Activated naive CD4-positive, alpha-beta T cell treated with anti-CD3 and anti-CD28 coated beads, Interleukin-2, amount 50 U/mL, for 16 hours (primary cell): ENCODE results near the gene MAT1A.
"Not testable (repeated sequence)": the region's sequence is repeated elsewhere in the genome, so short reads cannot be mapped to it uniquely, and the experiment has no call there.

Experiments used
- DNase-seq: peaks from one replicate; pipeline ENCODE4 v3.0.0-alpha.2; 2020

The MAT1A gene

GRCh38 chr10:80289451-80290287 lies at the start of gene MAT1A:
Gene MAT1A, minus strand, starts transcription at chr10:80289658. Its CDS starts 235 bp downstream, at chr10:80289423.
- DNase-seq = no peak

DNA sequence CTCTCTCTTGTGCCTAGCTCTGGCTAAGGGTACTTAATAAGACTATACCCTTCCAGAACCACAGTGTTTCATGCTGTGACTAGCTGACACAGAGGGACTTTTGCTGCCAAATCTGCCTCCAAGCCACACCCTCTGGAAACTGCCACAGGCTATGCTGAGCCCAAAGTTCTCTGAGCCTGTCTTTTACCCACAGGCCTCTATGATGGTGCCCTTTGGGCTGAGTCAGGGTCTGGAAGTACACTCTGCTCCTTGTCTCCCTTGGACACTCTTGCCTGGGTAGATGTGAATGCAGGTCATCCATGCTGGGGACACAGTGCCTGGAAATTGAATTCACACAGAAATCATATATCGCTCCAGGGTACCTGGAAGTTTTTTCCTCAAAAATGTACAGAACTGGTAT lies 44.5 kb upstream of the MAT1A start:
- no peak for DNase-seq

DNA sequence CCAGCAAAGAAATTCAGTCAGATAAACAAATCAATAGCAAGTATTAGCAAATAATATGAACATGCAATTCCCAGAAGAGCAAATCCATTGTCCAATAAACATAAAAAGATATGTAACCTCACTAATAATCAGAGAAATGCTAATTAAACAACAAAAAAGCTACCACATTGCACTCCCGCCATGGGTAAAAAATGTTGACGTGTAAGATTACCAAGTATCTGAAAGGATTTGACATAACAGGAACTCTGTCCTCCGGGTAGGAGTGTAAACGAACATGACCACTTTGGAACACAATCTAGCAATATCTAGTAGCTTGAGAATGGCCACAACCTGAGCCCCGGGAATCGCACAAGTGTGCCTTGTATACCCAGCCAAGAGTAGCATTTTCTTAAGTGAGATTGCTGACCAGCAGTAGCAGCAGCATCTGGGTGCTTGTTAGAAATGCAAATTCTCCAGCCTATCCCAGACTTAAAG lies 35.5 kb upstream of the MAT1A start:
- no peak for DNase-seq

DNA sequence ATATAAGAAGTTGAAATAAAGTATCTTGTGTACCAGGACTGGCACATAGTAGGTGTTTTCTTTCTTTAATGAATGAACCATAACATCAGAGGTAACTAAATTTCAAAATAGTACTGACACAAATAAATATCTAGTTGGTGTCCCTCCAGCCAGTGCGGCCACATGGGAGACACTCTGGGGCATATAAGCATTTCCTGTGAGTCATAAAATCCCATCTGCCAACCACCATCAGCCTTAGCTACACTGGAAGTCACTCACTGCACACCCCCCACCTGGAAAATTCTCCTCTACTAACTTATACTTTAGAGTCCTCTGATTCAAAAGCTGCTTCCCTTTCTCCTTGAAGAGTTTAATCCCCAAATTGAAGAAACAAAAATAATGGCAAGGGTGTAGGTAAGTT lies 34.6 kb upstream of the MAT1A start:
- DNase-seq = no peak

GRCh38 chr10:80323311-80323710 lies 33.9 kb upstream of the MAT1A start:
- no peak for DNase-seq

DNA sequence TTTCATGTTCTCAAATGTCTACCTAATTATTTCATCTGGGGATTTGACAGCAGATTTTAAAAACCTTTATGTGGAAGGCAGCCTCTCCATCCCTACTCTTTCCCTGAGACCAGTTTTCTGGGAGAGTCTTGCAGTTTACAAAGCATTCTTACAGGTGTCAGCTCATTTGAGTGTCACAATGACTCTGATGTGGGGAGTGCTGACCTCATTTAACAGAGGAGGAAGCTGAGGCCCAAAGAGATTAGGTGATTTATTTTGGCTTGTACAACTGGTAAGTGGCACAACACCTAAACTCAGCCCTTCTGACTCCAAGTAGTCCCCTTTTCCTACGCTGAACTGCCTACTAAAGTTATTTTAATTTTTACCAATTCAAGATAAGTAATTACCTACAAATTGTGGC lies 33.3 kb upstream of the MAT1A start:
- DNase-seq = no peak

GRCh38 chr10:80322158-80322557 lies 32.7 kb upstream of the MAT1A start:
- no peak for DNase-seq

DNA sequence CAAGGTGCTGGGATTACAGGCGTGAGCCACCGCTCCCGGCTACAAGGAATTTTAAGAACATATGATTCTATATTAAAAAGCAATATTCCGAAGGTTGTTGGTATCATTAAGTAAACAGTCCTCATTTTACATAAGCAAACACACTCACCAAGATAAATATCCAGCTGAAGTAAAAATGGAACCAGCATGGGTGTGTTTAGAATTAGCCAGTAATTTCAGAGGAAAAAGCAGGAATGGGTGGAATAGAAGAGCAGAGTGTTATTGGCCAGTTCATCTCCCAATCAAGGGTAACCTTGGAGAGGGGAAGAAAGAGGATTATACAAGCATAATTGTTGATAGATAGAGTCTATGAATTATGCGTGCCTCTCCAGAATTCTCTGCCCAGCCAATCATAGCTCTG lies 31.7 kb upstream of the MAT1A start:
- no peak for DNase-seq

DNA sequence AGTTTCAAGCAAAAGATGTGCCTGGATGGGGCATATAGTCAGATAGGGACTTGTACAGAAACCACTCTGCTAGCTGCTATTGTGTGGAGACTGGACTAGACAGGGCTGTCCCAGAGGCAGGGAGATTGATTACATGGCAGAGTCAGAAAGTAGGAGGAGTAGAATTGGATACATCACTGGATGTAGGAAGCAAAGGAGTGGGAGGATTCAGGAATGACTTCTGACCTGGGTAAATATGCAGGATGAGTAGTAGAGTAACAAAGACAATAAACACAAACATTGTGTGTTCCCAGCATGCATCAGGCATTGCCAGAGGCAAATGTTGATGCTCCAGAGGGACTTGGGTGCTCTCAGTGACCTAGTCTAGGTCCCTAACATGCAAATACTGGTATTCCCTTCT lies 30.9 kb upstream of the MAT1A start:
- no peak for DNase-seq

GRCh38 chr10:80319725-80320290 lies 30.4 kb upstream of the MAT1A start:
- no peak for DNase-seq

- no peak for DNase-seq
These were observed 29.9 kb upstream of the MAT1A start for GRCh38 chr10:80319318-80319717.

- no peak for DNase-seq
These were observed 29.3 kb upstream of the MAT1A start for GRCh38 chr10:80318742-80319141.

GRCh38 chr10:80315391-80315790 lies 25.9 kb upstream of the MAT1A start:
- DNase-seq = no peak

DNA sequence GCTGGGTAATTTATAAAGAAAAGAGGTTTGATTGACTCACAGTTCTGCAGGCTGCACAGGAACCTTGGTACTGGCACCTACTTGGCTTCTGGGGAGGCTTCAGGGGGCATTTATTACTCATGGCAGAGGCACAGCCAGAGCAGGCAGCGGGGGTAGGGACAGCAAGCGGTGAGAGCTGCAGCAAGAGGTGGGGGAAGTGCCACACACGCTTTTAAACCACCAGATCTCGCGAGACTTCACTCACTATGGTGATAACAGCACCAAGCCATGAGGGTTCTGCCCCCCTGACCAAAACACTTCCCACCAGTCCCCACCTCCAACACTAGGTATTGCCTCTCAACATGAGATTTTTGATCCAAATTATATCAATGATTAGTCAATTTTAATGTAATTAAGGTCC lies 24.1 kb upstream of the MAT1A start:
- DNase-seq = no peak

GRCh38 chr10:80305989-80306388 lies 16.5 kb upstream of the MAT1A start:
- not testable (repeated sequence) for DNase-seq

DNA sequence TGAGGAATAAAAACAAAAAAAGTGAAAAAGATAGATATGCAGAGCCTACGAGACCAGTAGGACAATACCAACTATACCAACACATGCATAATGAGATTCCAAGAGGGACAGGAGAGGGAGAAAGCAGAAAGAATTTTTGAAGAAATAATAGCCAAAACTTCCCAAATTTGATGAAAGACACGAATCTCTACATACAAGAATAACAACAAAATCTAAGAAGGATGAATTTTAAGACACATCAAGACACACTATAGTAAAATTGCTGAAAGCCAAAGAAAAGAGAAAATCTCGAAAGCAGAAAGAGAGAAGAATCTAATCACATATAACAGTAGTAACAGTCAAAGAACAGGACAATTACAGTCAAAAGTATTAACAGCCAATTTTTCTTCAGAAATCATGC lies 7.5 kb upstream of the MAT1A start:
- DNase-seq = no peak

DNA sequence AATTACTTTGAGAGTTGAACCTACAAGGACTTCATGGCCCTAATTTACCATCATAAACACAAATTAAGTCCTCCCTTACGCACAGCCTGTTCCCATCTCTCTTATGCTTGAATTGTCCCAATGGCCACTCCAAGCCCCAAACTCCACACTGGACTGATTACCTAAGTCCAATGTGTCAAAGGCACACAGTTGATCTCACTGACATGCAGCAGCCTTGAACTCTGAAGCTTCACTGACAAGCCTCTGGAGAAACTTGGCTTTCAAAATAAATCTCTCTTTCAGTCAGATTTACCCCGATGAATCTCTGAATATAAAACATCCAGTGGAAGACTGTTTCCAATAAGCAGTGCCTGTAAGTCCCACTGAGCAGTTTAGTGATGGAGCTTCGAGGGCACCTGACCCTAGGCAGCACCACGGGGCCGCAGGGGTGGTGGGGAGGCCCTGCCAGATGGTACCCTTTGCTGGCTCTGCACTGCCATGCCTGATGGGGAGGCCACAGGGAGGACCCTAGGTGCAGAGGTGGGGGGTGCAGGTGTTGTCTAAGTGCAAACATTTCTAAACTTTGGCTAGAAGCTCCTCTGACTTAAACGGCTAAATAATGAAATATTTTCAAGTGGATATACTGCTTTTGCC lies 3.3 kb upstream of the MAT1A start:
- DNase-seq = no peak

DNA sequence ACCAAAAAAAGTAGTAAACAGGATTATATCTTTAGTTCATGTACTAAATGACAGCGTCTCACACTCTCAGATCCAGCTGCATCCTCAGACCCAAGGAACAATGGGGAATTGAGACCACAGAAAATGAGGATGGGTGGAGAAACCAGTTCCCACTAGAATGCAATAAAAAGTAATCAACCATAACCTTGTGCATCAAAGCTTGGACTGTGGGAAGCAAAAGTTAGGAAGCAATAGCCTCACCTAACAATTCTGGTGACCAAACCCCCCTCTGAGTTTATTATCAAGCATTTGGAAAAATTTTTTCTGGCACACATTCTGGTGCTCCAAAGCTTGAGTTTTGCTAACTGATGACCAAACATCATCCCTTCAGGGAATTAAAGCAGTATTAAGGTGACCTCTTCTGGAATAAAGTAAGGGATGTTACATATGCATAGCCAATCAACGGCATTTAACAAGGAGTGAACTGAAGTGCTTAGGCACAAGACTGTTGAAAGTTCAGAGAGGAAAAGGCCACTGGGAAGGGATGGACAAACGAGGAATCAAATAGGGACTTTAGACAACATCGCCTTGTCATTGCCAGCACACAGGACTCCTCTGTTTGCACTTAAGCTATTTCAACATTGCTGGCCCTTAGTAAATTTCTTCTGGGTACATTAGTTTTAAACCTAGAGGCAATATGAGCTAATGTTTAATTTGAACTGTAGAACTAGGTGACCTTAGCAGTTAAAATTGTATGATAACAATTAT lies 1.2 kb upstream of the MAT1A start:
- no peak for DNase-seq

DNA sequence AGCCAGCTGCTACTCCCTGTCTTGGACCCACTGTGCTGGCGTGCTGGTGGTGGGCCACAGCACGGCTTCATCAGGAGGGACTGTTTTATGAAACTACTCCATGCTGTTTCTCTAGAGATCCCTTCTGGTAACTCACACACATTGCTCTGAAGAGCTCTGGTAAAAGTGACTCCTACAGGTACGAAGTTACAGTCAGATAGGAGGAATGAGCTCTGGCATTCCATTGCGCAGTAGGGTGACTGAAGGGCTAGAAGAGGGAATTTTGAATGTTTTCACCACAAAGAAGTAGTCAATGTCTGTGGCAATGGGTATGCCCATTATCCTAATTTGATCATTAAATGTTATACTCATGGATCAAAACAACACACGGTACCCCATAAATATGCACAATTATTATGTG lies 609 bp downstream of the MAT1A start:
- no peak for DNase-seq

DNA sequence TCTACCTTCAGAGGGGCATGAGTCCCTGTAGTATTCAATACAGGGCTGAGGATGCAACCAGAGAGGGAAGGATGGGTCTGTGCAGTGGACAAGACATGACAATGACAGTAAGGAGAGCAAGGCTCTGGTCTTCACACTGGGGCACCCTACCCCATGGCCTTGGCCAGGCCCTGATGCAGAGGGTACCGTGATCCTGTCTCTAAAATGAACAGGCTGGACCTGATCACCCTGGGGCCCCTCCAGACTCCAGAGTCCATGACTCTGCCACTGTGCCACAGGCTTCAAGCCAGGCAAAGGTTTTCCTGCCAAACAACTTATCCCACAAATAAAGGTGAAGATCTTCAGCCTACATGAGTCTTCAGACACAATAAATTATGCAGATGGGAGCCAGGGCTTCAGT lies 4.9 kb downstream of the MAT1A start:
- DNase-seq = no peak

DNA sequence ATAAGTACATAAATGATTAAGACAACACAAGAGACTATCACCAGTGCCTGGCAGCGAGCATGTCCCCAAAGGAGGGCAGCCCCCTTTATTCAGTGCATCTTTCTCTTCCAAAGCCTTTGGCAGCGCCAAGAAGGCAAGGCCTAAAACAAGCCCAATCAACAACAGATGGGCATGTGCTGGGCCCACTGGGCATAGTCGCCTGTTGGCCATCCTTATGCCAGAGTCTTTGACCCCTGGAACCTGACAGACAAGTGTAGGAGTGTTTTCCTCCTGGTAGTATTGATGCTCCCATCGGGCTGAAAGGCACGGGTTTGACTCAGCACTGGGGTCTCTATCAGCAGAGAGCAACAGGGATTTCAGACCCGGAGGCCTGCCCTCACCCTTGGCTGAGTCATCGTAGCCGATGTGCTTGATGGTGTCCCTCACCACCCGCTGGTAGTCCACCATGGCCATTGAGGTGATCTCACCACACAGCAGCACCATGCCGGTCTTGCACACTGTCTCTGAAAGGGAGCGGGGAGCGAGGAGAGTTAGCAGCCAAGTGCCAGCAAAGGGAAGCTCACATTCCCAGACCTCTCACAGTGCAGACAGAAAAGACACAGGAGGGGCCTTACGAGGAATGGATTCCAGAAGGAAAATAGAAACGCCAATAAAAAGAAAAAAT lies 5.8 kb downstream of the MAT1A start:
- no peak for DNase-seq

DNA sequence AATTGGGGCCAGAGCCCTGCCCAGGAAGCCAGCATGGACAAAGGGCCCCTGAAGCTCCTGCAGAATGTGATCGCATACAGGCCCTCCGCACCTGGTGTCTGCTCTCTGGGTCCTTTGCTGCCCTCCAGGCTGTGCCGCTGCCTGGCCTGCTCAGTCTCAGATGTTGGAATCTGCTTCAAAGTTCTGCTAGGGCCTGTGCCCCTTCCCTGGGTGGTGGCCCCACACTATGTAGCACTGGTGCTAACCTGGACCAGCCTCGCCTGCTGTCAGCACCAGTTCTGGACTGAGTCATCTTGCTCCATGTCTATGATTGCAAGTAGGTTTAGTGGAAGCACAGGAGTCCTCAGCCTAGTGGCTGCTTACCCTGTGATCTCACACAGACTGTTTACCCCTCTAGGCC lies 6.3 kb downstream of the MAT1A start:
- no peak for DNase-seq
